ENCODE results near the gene FOXO3. TPM values are rescaled to one million over a fixed set of nuclear protein-coding genes. Genes with fewer than 3 reads are reported as not detected.

The FOXO3 gene
- total and polyA plus RNA-seq, 2 of the 8 experiments (the other 6 are each of a cell fraction or from before 2014, with no cell fraction given), result 13.1 to 19.3 TPM

GRCh38 chr6:108555399-108556052 is 5.2 kb upstream of the FOXO3 start:
- H4K5ac ChIP-seq (ENCODE audit: insufficient read length, low read depth, low read length), result no peak overlapping the region
- H3K23me2 ChIP-seq (ENCODE audit: low read depth, low read length), result peaks cover 15% of the 10 kb centered on the region
- no peak overlapping the region for H2BK5ac ChIP-seq (ENCODE audit: low read depth, low read length)
- H3K4me2 ChIP-seq (ENCODE audit: insufficient read depth in 1 of 2, low read depth in 2 of 2, low read length in 2 of 2), result no peak overlapping the region
- no peaks in the 10 kb centered on the region for H3K36me3 ChIP-seq (ENCODE audit: control insufficient read depth in 2 of 4, insufficient read depth in 4 of 4, low read length in 3 of 4)
- peaks cover 0 to 13% (median 6%) of the 10 kb centered on the region in 4 experiments; a peak in 6 of 7 replicates for H3K27me3 ChIP-seq (replicated peaks in 1 of 4; ENCODE audit: control insufficient read depth in 3 of 4, extremely low read depth in 1 of 4, insufficient read depth in 3 of 4, low read length in 3 of 4)
- no peak overlapping the region for H3K56ac ChIP-seq (replicated peaks; ENCODE audit: insufficient read length, low read depth, low read length)
- no peak overlapping the region for H3K14ac ChIP-seq (ENCODE audit: insufficient read length)
- no peak overlapping the region for H3K4me3 ChIP-seq (ENCODE audit: extremely low read depth in 1 of 4, insufficient read depth in 2 of 4, low read depth in 3 of 4, low read length in 4 of 4)
- no peak for TF ChIP-seq RFX5 (IDR thresholded peaks at IDR 0.05; ENCODE audit: borderline replicate concordance, low read depth, low read length)
- TF ChIP-seq TEAD4 (IDR thresholded peaks at IDR 0.05; ENCODE audit: low read depth, low read length), result no peak
- TF ChIP-seq USF2 (IDR thresholded peaks at IDR 0.05; ENCODE audit: low read length), result no peak
- no peak for TF ChIP-seq SIN3A (conservative IDR thresholded peaks at IDR 0.05 in 1 of 2, IDR thresholded peaks at IDR 0.05 in 1 of 2; ENCODE audit: low read depth in 1 of 2, low read length in 2 of 2)
- no peak overlapping the region for H2AFZ ChIP-seq (ENCODE audit: low read length)
- no peak overlapping the region for H3K4ac ChIP-seq (replicated peaks; ENCODE audit: insufficient read length, low read depth, low read length)
- no peaks in the 10 kb centered on the region for H4K20me1 ChIP-seq (replicated peaks in 1 of 2; ENCODE audit: control insufficient read depth in 1 of 2, insufficient read depth in 2 of 2, low read length in 2 of 2)
- no peak overlapping the region for H2BK12ac ChIP-seq (ENCODE audit: low read depth, low read length)
- no peak overlapping the region for H2BK120ac ChIP-seq (replicated peaks; ENCODE audit: low read depth, low read length)
- 87% methylated on average over 7 of the region's 7 CpGs; no CpG with 5 or more reads in 1 of the 2 experiments for WGBS, 2 experiments (ENCODE audit: extremely low coverage in 1 of 2, insufficient coverage in 1 of 2, insufficient read length in 1 of 2, insufficient replicate concordance in 2 of 2, low coverage in 1 of 2, low lambda C conversion rate in 2 of 2, missing lambda C conversion rate in 1 of 2)
- POLR2A ChIA-PET (ENCODE audit: partially characterized antibody), result interaction anchor here (1.5 to 2.1 kb wide), 2 partner anchors 9 to 227 kb away, joined by 6 read pairs; no protein-coding TSS in a partner anchor
- no peak overlapping the region for H2BK15ac ChIP-seq (ENCODE audit: low read length)
- H3K79me2 ChIP-seq (ENCODE audit: control insufficient read depth in 1 of 2, insufficient read depth in 2 of 2, low read length in 2 of 2), result no peaks in the 10 kb centered on the region
- H4K8ac ChIP-seq (ENCODE audit: extremely low read depth, insufficient read depth, low read length), result no peak overlapping the region
- DNase-seq (ENCODE audit: low read depth in 1 of 2, low spot score in 2 of 2) (no peak), FAIRE-seq (no peak)
- H3K27ac ChIP-seq (ENCODE audit: low read depth, low read length), result no peak overlapping the region
- no peak overlapping the region for H3K18ac ChIP-seq (ENCODE audit: extremely low read depth, low read length)
- no peak overlapping the region for H4K91ac ChIP-seq (replicated peaks; ENCODE audit: insufficient read length, low read length)
- no peak overlapping the region for H3K9ac ChIP-seq (replicated peaks in 1 of 4; ENCODE audit: extremely low read depth in 1 of 4, low read depth in 3 of 4, low read length in 3 of 4)
- CTCF ChIA-PET (ENCODE audit: partially characterized antibody), result interaction anchor here (0.7 to 4.3 kb wide), 7 partner anchors 9 to 337 kb away, joined by 3 to 26 read pairs (median 5); partner anchors contain the start of gene ARMC2
- H3K23ac ChIP-seq (ENCODE audit: insufficient read length), result no peak overlapping the region
- no peak overlapping the region for H2AK5ac ChIP-seq (ENCODE audit: low read depth, low read length)
- H3K4me1 ChIP-seq (replicated peaks in 1 of 4; ENCODE audit: control insufficient read depth in 3 of 4, insufficient read depth in 4 of 4, low read length in 3 of 4), result peaks cover 5 to 7% (median 6%) of the 10 kb centered on the region in 4 experiments; a peak in 6 of 7 replicates
- H2BK20ac ChIP-seq (ENCODE audit: low read length), result no peak overlapping the region
- H3K79me1 ChIP-seq (ENCODE audit: low read depth, low read length), result no peaks in the 10 kb centered on the region
- no peaks in the 10 kb centered on the region for H3K9me3 ChIP-seq (ENCODE audit: insufficient read depth in 2 of 2, low read depth in 1 of 2, low read length in 1 of 2)
